Endothelial cell of umbilical vein (primary cell): ENCODE results near the gene LRRK1. TPM values are rescaled to one million over a fixed set of nuclear protein-coding genes. Genes with fewer than 3 reads are reported as not detected.

ENCODE experiments used
- BruUV-seq: library from RNA; stranded (reverse); fragments of 400-500 nt; replicated peaks from 2 replicates; lab custom pipeline; 2021; lab: Mats Ljungman, UMichigan
- CTCF ChIA-PET: fragments of 300-600, 350-600 bp; sonication (Branson Sonifier 250); formaldehyde crosslinking; loops from one replicate; lab custom pipeline; 2021; ENCODE audit warnings: antibody characterized with exemption, inconsistent platforms; lab: Charles Lee
- POLR2A ChIA-PET: fragments of 300-600, 350-600 bp; sonication (Branson Sonifier 250); formaldehyde crosslinking; loops from one replicate; lab custom pipeline; 2021; ENCODE audit warnings: antibody characterized with exemption, inconsistent platforms; lab: Charles Lee
- DNase-seq: peaks from one replicate; pipeline ENCODE4 v3.0.0-alpha.2; 2011; ENCODE audit warnings: low read depth, low spot score
- FAIRE-seq: peaks from 2 replicates; lab custom pipeline; 2011; peaks lifted over from hg19 to GRCh38; lab: Jason Lieb, UNC
- H2AFZ ChIP-seq: 2 replicates; pipeline ENCODE4 v1.6.0; 2012; ENCODE audit warnings: low read depth, low read length, control low read depth, inconsistent platforms
- H3K27ac ChIP-seq: 2 replicates; pipeline ENCODE4 v1.5.1; 2011; ENCODE audit warnings: low read depth, mild to moderate bottlenecking, control low read depth, low read length, moderate library complexity; ENCODE audit not compliant: insufficient read depth
- H3K27me3 ChIP-seq, 2 experiments: 2 replicates each; pipeline versions ENCODE4 v1.6.0 to v1.6.1; 2011; ENCODE audit warnings: low read length in 2 of 2, mixed read lengths in 1 of 2; ENCODE audit not compliant: control insufficient read depth in 2 of 2, insufficient read depth in 2 of 2
- H3K36me3 ChIP-seq, 2 experiments: 2 replicates in 1 of 2; 3 replicates in 1 of 2; pipeline ENCODE4 v1.5.1; 2011; ENCODE audit warnings: low read length in 2 of 2, mild to moderate bottlenecking in 1 of 2, moderate library complexity in 1 of 2; ENCODE audit not compliant: control insufficient read depth in 2 of 2, insufficient read depth in 2 of 2; ENCODE audit errors: extremely low read depth in 1 of 2
- H3K4me1 ChIP-seq: 3 replicates; pipeline ENCODE4 v1.5.1; 2011; ENCODE audit warnings: mild to moderate bottlenecking, low read length; ENCODE audit not compliant: control insufficient read depth, insufficient read depth; ENCODE audit errors: extremely low read depth
- H3K4me2 ChIP-seq: 2 replicates; pipeline ENCODE4 v1.6.1; 2011; ENCODE audit warnings: low read length, control low read depth, mixed read lengths; ENCODE audit not compliant: insufficient read depth
- H3K4me3 ChIP-seq, 3 experiments: fragments of 200-600 bp in 1 of 3; sonication (generic), shearing (Covaris generic) in 1 of 3; replicated peaks in 1 of 3; 2 replicates each; pipeline ENCODE4 v1.5.1; 2011 to 2016; ENCODE audit warnings: control low read depth in 3 of 3, low read length in 3 of 3, mild to moderate bottlenecking in 2 of 3, inconsistent platforms in 1 of 3, low read depth in 1 of 3, moderate library complexity in 1 of 3; ENCODE audit not compliant: insufficient read depth in 1 of 3
- H3K79me2 ChIP-seq: 2 replicates; pipeline ENCODE4 v1.6.0; 2012; ENCODE audit warnings: low read length, inconsistent platforms; ENCODE audit not compliant: control insufficient read depth, insufficient read depth
- H3K9ac ChIP-seq: replicated peaks from 2 replicates; pipeline ENCODE3; 2011; ENCODE audit warnings: low read length, control low read depth; ENCODE audit not compliant: insufficient read depth; ENCODE audit errors: extremely low read depth
- H3K9me1 ChIP-seq: replicated peaks from 3 replicates; pipeline ENCODE4 v1.6.0; 2011; ENCODE audit warnings: mild to moderate bottlenecking, low read length; ENCODE audit not compliant: control insufficient read depth, insufficient read depth; ENCODE audit errors: extremely low read depth
- H3K9me3 ChIP-seq: replicated peaks from 2 replicates; pipeline ENCODE4 v1.5.1; 2012; ENCODE audit warnings: low read length, inconsistent platforms; ENCODE audit not compliant: control insufficient read depth, insufficient read depth
- H4K20me1 ChIP-seq: replicated peaks from 2 replicates; pipeline ENCODE3; 2011; ENCODE audit warnings: mild to moderate bottlenecking, low read length; ENCODE audit not compliant: control insufficient read depth, insufficient read depth; ENCODE audit errors: extremely low read depth
- EZH2 ChIP-seq: IDR thresholded peaks from 2 replicates; pipeline ENCODE4 v1.6.1; 2012; ENCODE audit warnings: borderline replicate concordance, low read depth, mild to moderate bottlenecking, moderate library complexity, low read length, inconsistent platforms; ENCODE audit not compliant: severe bottlenecking
- FOS ChIP-seq: IDR thresholded peaks from 2 replicates; pipeline ENCODE4 v1.6.1; 2011; ENCODE audit warnings: mild to moderate bottlenecking, low read length, moderate library complexity, borderline replicate concordance; ENCODE audit not compliant: insufficient read depth
- GATA2 ChIP-seq: IDR thresholded peaks from 2 replicates; pipeline ENCODE4 v1.7.0; 2011; ENCODE audit warnings: low read depth, mild to moderate bottlenecking, moderate library complexity, mixed read lengths, low read length; ENCODE audit not compliant: insufficient read length, insufficient read depth
- JUN ChIP-seq: IDR thresholded peaks from 2 replicates; pipeline ENCODE4 v1.6.1; 2011; ENCODE audit warnings: borderline replicate concordance, low read depth; ENCODE audit not compliant: insufficient read length, insufficient read depth
- MYC ChIP-seq: IDR thresholded peaks from one replicate; pipeline ENCODE4 v1.6.1; 2011; ENCODE audit warnings: mild to moderate bottlenecking, low read depth, low read length
- POLR2A ChIP-seq: IDR thresholded peaks from 2 replicates; pipeline ENCODE4 v1.6.1; 2012; ENCODE audit warnings: low read depth, mild to moderate bottlenecking, control low read depth, low read length
- POLR2AphosphoS5 ChIP-seq: IDR thresholded peaks from 2 replicates; pipeline ENCODE4 v1.6.1; 2012; ENCODE audit warnings: low read depth, mild to moderate bottlenecking, control low read depth, low read length, moderate library complexity; ENCODE audit not compliant: insufficient read depth
- dilution Hi-C: fragments of 300-500 bp; cut with MboI; formaldehyde crosslinking; loops from one replicate; pipeline ENCODE4 v1.15.0; 2019; ENCODE audit warnings: low sequenced_read_pairs; ENCODE audit not compliant: extremely low pct_ligation_motif_present
- intact Hi-C: fragments of 100-400 bp; cut with micrococcal nuclease; formaldehyde crosslinking; loops from one replicate; pipeline ENCODE4 v1.10.0; 2022
- polyA plus RNA-seq, 4 experiments: library from polyadenylated mRNA; depleted of rRNA in 3 of 4; stranded (reverse) in 3 of 4; unstranded in 1 of 4; fragments of >200 nt; gene quantifications; 2 replicates each; pipeline versions ENCODE4 v1.2.1 to v1.2.3, GENCODE V29; 2011 to 2012; ENCODE audit warnings: missing spikeins in 1 of 4
- total RNA-seq: library from RNA; stranded (reverse); gene quantifications from 2 replicates; pipeline ENCODE4 v1.2.3, GENCODE V29; 2021
- TF ChIP-seq, protein P1 (sequence below): IDR thresholded peaks from 2 replicates; pipeline ENCODE4 v1.6.1; 2011; ENCODE audit not compliant: insufficient read depth, insufficient read length
- TF ChIP-seq, protein P2 (sequence below), 2 donors: IDR thresholded peaks; 1 replicate in 1 of 2; 2 replicates in 1 of 2; pipeline ENCODE4 v1.5.1; 2011; ENCODE audit warnings: low read length in 2 of 2, mild to moderate bottlenecking in 2 of 2, moderate library complexity in 2 of 2, control low read depth in 1 of 2, inconsistent platforms in 1 of 2, low read depth in 1 of 2; ENCODE audit not compliant: insufficient read depth in 1 of 2; ENCODE audit errors: extremely low read depth in 1 of 2

LRRK1 gene
- total and polyA plus RNA-seq, 2 donors (not counting 3 experiments of a cell fraction or from before 2014, with no cell fraction given): 11.0 to 22.1 TPM

DNA sequence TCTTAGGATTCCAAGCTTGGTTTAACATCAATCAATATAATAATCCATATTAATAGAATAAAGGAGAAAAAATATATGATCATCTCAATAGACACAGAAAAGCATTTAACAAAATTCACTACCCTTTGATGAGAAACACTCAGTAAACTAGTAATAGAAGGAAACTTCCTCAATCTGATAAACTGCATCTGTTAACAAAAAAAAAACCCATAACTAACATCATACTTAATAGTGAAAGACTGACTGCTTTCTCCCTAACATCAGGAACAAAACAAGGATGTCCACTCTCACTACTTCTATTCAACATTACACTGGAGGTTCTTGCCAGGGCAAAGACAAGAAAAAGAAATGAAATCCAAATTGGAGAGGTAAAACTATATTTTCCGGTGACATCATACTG is 30.5 kb downstream of the LRRK1 start:
- TF ChIP-seq JUN (no peak), EZH2 (no peak), GATA2 (no peak), FOS (no peak), MYC (no peak), POLR2AphosphoS5 (no peak), POLR2A (no peak)
- TF ChIP-seq, protein P1, sequence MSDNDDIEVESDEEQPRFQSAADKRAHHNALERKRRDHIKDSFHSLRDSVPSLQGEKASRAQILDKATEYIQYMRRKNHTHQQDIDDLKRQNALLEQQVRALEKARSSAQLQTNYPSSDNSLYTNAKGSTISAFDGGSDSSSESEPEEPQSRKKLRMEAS: no peak
- TF ChIP-seq, protein P2, sequence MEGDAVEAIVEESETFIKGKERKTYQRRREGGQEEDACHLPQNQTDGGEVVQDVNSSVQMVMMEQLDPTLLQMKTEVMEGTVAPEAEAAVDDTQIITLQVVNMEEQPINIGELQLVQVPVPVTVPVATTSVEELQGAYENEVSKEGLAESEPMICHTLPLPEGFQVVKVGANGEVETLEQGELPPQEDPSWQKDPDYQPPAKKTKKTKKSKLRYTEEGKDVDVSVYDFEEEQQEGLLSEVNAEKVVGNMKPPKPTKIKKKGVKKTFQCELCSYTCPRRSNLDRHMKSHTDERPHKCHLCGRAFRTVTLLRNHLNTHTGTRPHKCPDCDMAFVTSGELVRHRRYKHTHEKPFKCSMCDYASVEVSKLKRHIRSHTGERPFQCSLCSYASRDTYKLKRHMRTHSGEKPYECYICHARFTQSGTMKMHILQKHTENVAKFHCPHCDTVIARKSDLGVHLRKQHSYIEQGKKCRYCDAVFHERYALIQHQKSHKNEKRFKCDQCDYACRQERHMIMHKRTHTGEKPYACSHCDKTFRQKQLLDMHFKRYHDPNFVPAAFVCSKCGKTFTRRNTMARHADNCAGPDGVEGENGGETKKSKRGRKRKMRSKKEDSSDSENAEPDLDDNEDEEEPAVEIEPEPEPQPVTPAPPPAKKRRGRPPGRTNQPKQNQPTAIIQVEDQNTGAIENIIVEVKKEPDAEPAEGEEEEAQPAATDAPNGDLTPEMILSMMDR (IDR thresholded peaks at IDR 0.05; ENCODE audit: extremely low read depth in 1 of 2, insufficient read depth in 1 of 2, low read depth in 1 of 2, low read length in 2 of 2): no peak
- intact Hi-C loops: no loop called here
- FAIRE-seq (no peak), DNase-seq (no peak)
- no TSS peak for BruUV-seq
- no peak overlapping the region for H3K4me3 ChIP-seq
- ChIA-PET POLR2A (no interaction called here), CTCF (no interaction called here)
- no peaks in the 10 kb centered on the region for H4K20me1 ChIP-seq
- H3K4me1 ChIP-seq: no peaks in the 10 kb centered on the region
- no peak overlapping the region for H3K4me2 ChIP-seq
- H3K9me3 ChIP-seq: no peaks in the 10 kb centered on the region
- no peak overlapping the region for H3K9ac ChIP-seq
- H3K27me3 ChIP-seq: no peaks in the 10 kb centered on the region
- H3K9me1 ChIP-seq: no peaks in the 10 kb centered on the region
- no peaks in the 10 kb centered on the region for H3K79me2 ChIP-seq
- H3K27ac ChIP-seq: no peak overlapping the region
- dilution Hi-C loops: no loop called here
- no peaks in the 10 kb centered on the region for H3K36me3 ChIP-seq
- no peak overlapping the region for H2AFZ ChIP-seq
